HEK293 (cell line): ENCODE results near the gene PRR15.

Experiments used
- CTCF ChIA-PET: fragments of 350-600 bp; formaldehyde crosslinking; extraction: SDS; loops from one replicate; lab custom pipeline; 2021; ENCODE audit warnings: antibody characterized with exemption; lab: Yijun Ruan, JAX
- POLR2A ChIA-PET: fragments of 300-600 bp; formaldehyde crosslinking; extraction: SDS; loops from one replicate; lab custom pipeline; 2020; ENCODE audit warnings: antibody characterized with exemption, inconsistent platforms; lab: Yijun Ruan, JAX
- H3K27ac ChIP-seq: fragments of 200-500 bp; sonication (Bioruptor generic); 2 replicates; pipeline ENCODE4 v1.5.1; 2014; ENCODE audit warnings: low read depth, low read length, control low read depth, inconsistent platforms; ENCODE audit errors: extremely low read depth
- H3K36me3 ChIP-seq, 2 experiments: fragments of 200-500 bp in 1 of 2; sonication (Bioruptor generic) in 1 of 2; 1 replicate in 1 of 2; 2 replicates in 1 of 2; pipeline ENCODE4 v1.5.1; 2014 to 2017; ENCODE audit warnings: inconsistent platforms in 2 of 2, low read length in 2 of 2; ENCODE audit not compliant: control insufficient read depth in 2 of 2, insufficient read depth in 1 of 2
- H3K4me1 ChIP-seq: fragments of 200-500 bp; sonication (Bioruptor generic); 2 replicates; pipeline ENCODE4 v1.5.1; 2014; ENCODE audit warnings: mild to moderate bottlenecking, low read length, inconsistent platforms; ENCODE audit not compliant: control insufficient read depth, insufficient read depth
- H3K4me3 ChIP-seq: 2 replicates; pipeline ENCODE4 v1.5.1; 2011; ENCODE audit warnings: low read depth, mild to moderate bottlenecking, control low read depth, low read length, moderate library complexity
- H3K9me3 ChIP-seq: fragments of 200-500 bp; sonication (Bioruptor generic); 2 replicates; pipeline ENCODE4 v1.5.1; 2014; ENCODE audit warnings: low read depth, low read length, inconsistent platforms; ENCODE audit not compliant: control insufficient read depth, insufficient read depth
- CTCF ChIP-seq: fragments of 450-650 bp; formaldehyde crosslinking; IDR thresholded peaks from 2 replicates; pipeline ENCODE4 v1.5.1; 2016; ENCODE audit warnings: missing biosample characterization, missing genetic modification characterization
- EGR2 ChIP-seq: fragments of 450-650 bp; formaldehyde crosslinking; IDR thresholded peaks from 2 replicates; pipeline ENCODE4 v1.5.1; 2016; ENCODE audit warnings: low read depth, missing biosample characterization, missing genetic modification characterization
- HOXA7 ChIP-seq: sonication (generic); formaldehyde crosslinking; IDR thresholded peaks from 2 replicates; pipeline ENCODE4 v1.8.1; 2022; ENCODE audit warnings: missing genetic modification reagents, borderline replicate concordance
- IKZF3 ChIP-seq: fragments of 450-650 bp; IDR thresholded peaks from 2 replicates; pipeline ENCODE4 v1.5.0; 2018; ENCODE audit warnings: missing biosample characterization, mild to moderate bottlenecking, missing genetic modification characterization, moderate library complexity
- KLF1 ChIP-seq: fragments of 450-650 bp; formaldehyde crosslinking; IDR thresholded peaks from 2 replicates; pipeline ENCODE4 v1.5.1; 2016; ENCODE audit warnings: missing biosample characterization, missing genetic modification characterization
- KLF8 ChIP-seq: fragments of 450-650 bp; formaldehyde crosslinking; IDR thresholded peaks from 2 replicates; pipeline ENCODE4 v1.5.1; 2016; ENCODE audit warnings: missing biosample characterization, missing genetic modification characterization
- MEIS1 ChIP-seq: sonication (generic); formaldehyde crosslinking; IDR thresholded peaks from 2 replicates; pipeline ENCODE4 v1.8.1; 2022; ENCODE audit warnings: missing genetic modification reagents, mild to moderate bottlenecking, borderline replicate concordance
- REPIN1 ChIP-seq: fragments of 450-650 bp; formaldehyde crosslinking; IDR thresholded peaks from 2 replicates; pipeline ENCODE4 v1.5.1; 2017; ENCODE audit warnings: missing biosample characterization, missing genetic modification characterization, low read depth
- SP7 ChIP-seq: fragments of 450-650 bp; formaldehyde crosslinking; IDR thresholded peaks from 2 replicates; pipeline ENCODE4 v1.5.1; 2016; ENCODE audit warnings: missing biosample characterization, missing genetic modification characterization
- WT1 ChIP-seq: fragments of 450-650 bp; formaldehyde crosslinking; IDR thresholded peaks from 2 replicates; pipeline ENCODE4 v1.5.1; 2016; ENCODE audit warnings: missing biosample characterization, missing genetic modification characterization
- ZBTB11 ChIP-seq: fragments of 450-650 bp; formaldehyde crosslinking; conservative IDR thresholded peaks from 2 replicates; pipeline ENCODE4 v1.5.1; 2016; ENCODE audit warnings: low read depth, missing biosample characterization, missing genetic modification characterization
- ZBTB17 ChIP-seq: fragments of 450-650 bp; formaldehyde crosslinking; IDR thresholded peaks from 2 replicates; pipeline ENCODE4 v1.5.1; 2016; ENCODE audit warnings: missing biosample characterization, missing genetic modification characterization
- ZBTB20 ChIP-seq: fragments of 450-650 bp; formaldehyde crosslinking; IDR thresholded peaks from 2 replicates; pipeline ENCODE4 v1.5.1; 2016; ENCODE audit warnings: missing biosample characterization, missing genetic modification characterization
- ZEB2 ChIP-seq: fragments of 450-650 bp; formaldehyde crosslinking; IDR thresholded peaks from 2 replicates; pipeline ENCODE4 v1.5.1; 2016; ENCODE audit warnings: missing biosample characterization, missing genetic modification characterization
- ZFHX2 ChIP-seq: fragments of 450-650 bp; formaldehyde crosslinking; conservative IDR thresholded peaks from 2 replicates; pipeline ENCODE4 v1.5.1; 2016; ENCODE audit warnings: missing biosample characterization, missing genetic modification characterization
- ZNF112 ChIP-seq: fragments of 450-650 bp; formaldehyde crosslinking; IDR thresholded peaks from 2 replicates; pipeline ENCODE4 v1.5.0; 2017; ENCODE audit warnings: missing biosample characterization, missing genetic modification characterization
- ZNF133 ChIP-seq: fragments of 450-650 bp; formaldehyde crosslinking; IDR thresholded peaks from 2 replicates; pipeline ENCODE4 v1.5.1; 2016; ENCODE audit warnings: missing biosample characterization, missing genetic modification characterization
- ZNF239 ChIP-seq: fragments of 450-650 bp; formaldehyde crosslinking; IDR thresholded peaks from 2 replicates; pipeline ENCODE4 v1.5.1; 2016; ENCODE audit warnings: missing biosample characterization, missing genetic modification characterization
- ZNF37A ChIP-seq: fragments of 450-650 bp; IDR thresholded peaks from 2 replicates; pipeline ENCODE4 v1.5.1; 2018; ENCODE audit warnings: missing biosample characterization, missing genetic modification characterization
- ZNF398 ChIP-seq: fragments of 450-650 bp; formaldehyde crosslinking; IDR thresholded peaks from 2 replicates; pipeline ENCODE4 v1.5.1; 2017; ENCODE audit warnings: missing biosample characterization, missing genetic modification characterization
- ZNF521 ChIP-seq: fragments of 450-650 bp; formaldehyde crosslinking; IDR thresholded peaks from 2 replicates; pipeline ENCODE4 v1.5.1; 2017; ENCODE audit warnings: missing biosample characterization, mild to moderate bottlenecking, missing genetic modification characterization
- ZNF555 ChIP-seq: fragments of 450-650 bp; formaldehyde crosslinking; conservative IDR thresholded peaks from 2 replicates; pipeline ENCODE4 v1.5.1; 2017; ENCODE audit warnings: missing biosample characterization, mild to moderate bottlenecking, missing genetic modification characterization, inconsistent platforms
- ZNF600 ChIP-seq: fragments of 450-650 bp; formaldehyde crosslinking; IDR thresholded peaks from 2 replicates; pipeline ENCODE4 v1.5.1; 2016; ENCODE audit warnings: missing biosample characterization, missing genetic modification characterization
- ZNF639 ChIP-seq: fragments of 450-650 bp; formaldehyde crosslinking; IDR thresholded peaks from 2 replicates; pipeline ENCODE4 v1.5.1; 2016; ENCODE audit warnings: missing biosample characterization, missing genetic modification characterization
- ZNF660 ChIP-seq: fragments of 450-650 bp; IDR thresholded peaks from 2 replicates; pipeline ENCODE4 v1.5.1; 2018; ENCODE audit warnings: missing biosample characterization, mild to moderate bottlenecking, missing genetic modification characterization
- ZNF664 ChIP-seq: fragments of 450-650 bp; formaldehyde crosslinking; IDR thresholded peaks from 2 replicates; pipeline ENCODE4 v1.5.1; 2016; ENCODE audit warnings: missing biosample characterization, missing genetic modification characterization
- ZNF76 ChIP-seq: fragments of 450-650 bp; formaldehyde crosslinking; IDR thresholded peaks from 2 replicates; pipeline ENCODE4; 2016; ENCODE audit warnings: low read depth, missing biosample characterization, missing genetic modification characterization, borderline replicate concordance
- ZNF768 ChIP-seq: fragments of 450-650 bp; formaldehyde crosslinking; IDR thresholded peaks from 2 replicates; pipeline ENCODE4 v1.5.1; 2018; ENCODE audit warnings: missing biosample characterization, mild to moderate bottlenecking, missing genetic modification characterization
- ZNF785 ChIP-seq: fragments of 450-650 bp; formaldehyde crosslinking; IDR thresholded peaks from 2 replicates; pipeline ENCODE4 v1.5.1; 2016; ENCODE audit warnings: missing biosample characterization, missing genetic modification characterization
- ZXDB ChIP-seq: fragments of 450-650 bp; formaldehyde crosslinking; IDR thresholded peaks from 2 replicates; pipeline ENCODE4 v1.5.1; 2016; ENCODE audit warnings: missing biosample characterization, missing genetic modification characterization

PRR15 gene

GRCh38 chr7:29562307-29562706 lies 1.3 kb upstream of the PRR15 start (continued):
- TF ChIP-seq ZNF768 (tag by site-specific recombination) (no peak), ZNF239 (no peak), ZNF555 (no peak), ZNF521 (tag by site-specific recombination) (no peak), ZEB2 (tag by site-specific recombination) (no peak), ZNF37A (no peak), ZNF785 (tag by site-specific recombination) (no peak)

- H3K27ac ChIP-seq, result peak overlapping the region; percentile 63; the same call in 1 of the 2 replicates
- H3K9me3 ChIP-seq, result no peaks in the 10 kb centered on the region
- H3K4me3 ChIP-seq, result peak overlapping the region; percentile 61
- POLR2A ChIA-PET, result no interaction called here
- H3K4me1 ChIP-seq, result peaks cover 3% of the 10 kb centered on the region
- H3K36me3 ChIP-seq, result no peaks in the 10 kb centered on the region
- CTCF ChIA-PET, result interaction anchor here (0.6 to 0.9 kb wide), 2 partner anchors 178 to 420 kb away, joined by 3 read pairs; no protein-coding TSS in a partner anchor
- no peak for TF ChIP-seq KLF8 (tag by site-specific recombination)
- TF ChIP-seq ZNF664 (tag by site-specific recombination), result no peak
- TF ChIP-seq WT1 (tag by site-specific recombination), result peak; percentile 41; the same call in 1 of the 2 replicates
- 0 out of 2 replicates have a peak, but pooled peaks have one; percentile 5 for TF ChIP-seq CTCF (tag by site-specific recombination)
- TF ChIP-seq ZNF398 (tag by site-specific recombination), result peak; percentile 39; the same call in 1 of the 2 replicates
- TF ChIP-seq ZBTB11 (tag by site-specific recombination), result peak; percentile 48
- no peak for TF ChIP-seq MEIS1
- peak; percentile 49; the same call in 1 of the 2 replicates for TF ChIP-seq ZBTB20 (tag by site-specific recombination)
- TF ChIP-seq ZNF112 (tag by site-specific recombination), result no peak
- TF ChIP-seq ZFHX2, result peak; percentile 74
- TF ChIP-seq ZNF660 (tag by site-specific recombination), result peak; percentile 15; the same call in 1 of the 2 replicates
- TF ChIP-seq ZXDB (tag by site-specific recombination), result peak; percentile 37; the same call in 1 of the 2 replicates
- no peak for TF ChIP-seq ZNF785 (tag by site-specific recombination)
- TF ChIP-seq EGR2 (tag by site-specific recombination), result peak; percentile 57
- TF ChIP-seq ZNF600, result 0 out of 2 replicates have a peak, but pooled peaks have one; percentile 49
- peak; percentile 64 for TF ChIP-seq KLF1 (tag by site-specific recombination)
- TF ChIP-seq ZBTB17, result peak; percentile 32; the same call in 1 of the 2 replicates
- peak; percentile 25; the same call in 1 of the 2 replicates for TF ChIP-seq SP7
- TF ChIP-seq ZNF133 (tag by site-specific recombination), result no peak
- TF ChIP-seq IKZF3 (tag by site-specific recombination), result peak; percentile 75; the same call in 1 of the 2 replicates
- TF ChIP-seq ZNF639, result no peak
- TF ChIP-seq ZNF76 (tag by site-specific recombination), result peak; percentile 54; the same call in 1 of the 2 replicates
- TF ChIP-seq HOXA7 (CRISPR knock-in tag), result no peak
- TF ChIP-seq REPIN1 (tag by site-specific recombination), result no peak
These were observed 1.0 kb downstream of the PRR15 start for GRCh38 chr7:29564496-29565223.
